ENCODE data around the gene LAMA3.

DNA sequence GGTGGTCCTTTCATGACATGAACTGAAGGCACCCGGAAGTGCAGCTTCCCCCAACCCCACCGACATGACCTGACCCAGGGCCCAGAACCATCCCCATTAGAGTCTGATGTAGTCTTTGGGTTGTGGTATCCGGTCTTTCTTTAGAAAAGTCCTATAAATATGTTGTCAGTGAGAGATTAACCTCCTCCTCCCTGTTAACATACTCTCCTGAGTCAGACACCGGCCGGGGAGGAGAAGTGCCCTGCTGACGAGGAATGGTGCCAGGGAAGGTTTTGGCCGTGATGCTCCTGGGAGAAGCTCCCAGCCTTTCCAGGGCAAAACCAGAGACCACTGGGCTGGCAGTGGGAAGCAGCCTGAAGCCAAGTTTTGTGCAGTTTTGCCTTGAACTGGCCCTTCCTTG is 109.0 kb downstream of the LAMA3 start:
- TF ChIP-seq, protein P1, sequence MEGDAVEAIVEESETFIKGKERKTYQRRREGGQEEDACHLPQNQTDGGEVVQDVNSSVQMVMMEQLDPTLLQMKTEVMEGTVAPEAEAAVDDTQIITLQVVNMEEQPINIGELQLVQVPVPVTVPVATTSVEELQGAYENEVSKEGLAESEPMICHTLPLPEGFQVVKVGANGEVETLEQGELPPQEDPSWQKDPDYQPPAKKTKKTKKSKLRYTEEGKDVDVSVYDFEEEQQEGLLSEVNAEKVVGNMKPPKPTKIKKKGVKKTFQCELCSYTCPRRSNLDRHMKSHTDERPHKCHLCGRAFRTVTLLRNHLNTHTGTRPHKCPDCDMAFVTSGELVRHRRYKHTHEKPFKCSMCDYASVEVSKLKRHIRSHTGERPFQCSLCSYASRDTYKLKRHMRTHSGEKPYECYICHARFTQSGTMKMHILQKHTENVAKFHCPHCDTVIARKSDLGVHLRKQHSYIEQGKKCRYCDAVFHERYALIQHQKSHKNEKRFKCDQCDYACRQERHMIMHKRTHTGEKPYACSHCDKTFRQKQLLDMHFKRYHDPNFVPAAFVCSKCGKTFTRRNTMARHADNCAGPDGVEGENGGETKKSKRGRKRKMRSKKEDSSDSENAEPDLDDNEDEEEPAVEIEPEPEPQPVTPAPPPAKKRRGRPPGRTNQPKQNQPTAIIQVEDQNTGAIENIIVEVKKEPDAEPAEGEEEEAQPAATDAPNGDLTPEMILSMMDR (IDR thresholded peaks at IDR 0.05 in 2 of 3, conservative IDR thresholded peaks at IDR 0.05 in 1 of 3; ENCODE audit: borderline replicate concordance in 1 of 3, insufficient read depth in 1 of 3, low read depth in 2 of 3, low read length in 2 of 3): no peak
- TF ChIP-seq SP1 (IDR thresholded peaks at IDR 0.05; ENCODE audit: low read depth) (no peak), EZH2phosphoT487 (IDR thresholded peaks at IDR 0.05; ENCODE audit: borderline replicate concordance) (no peak), POLR2A (IDR thresholded peaks at IDR 0.05; ENCODE audit: borderline replicate concordance, extremely low read depth, insufficient read depth, insufficient read length) (no peak), ZFX (IDR thresholded peaks at IDR 0.05) (no peak), EZH2 (IDR thresholded peaks at IDR 0.05) (no peak)
- TF ChIP-seq, protein P2, sequence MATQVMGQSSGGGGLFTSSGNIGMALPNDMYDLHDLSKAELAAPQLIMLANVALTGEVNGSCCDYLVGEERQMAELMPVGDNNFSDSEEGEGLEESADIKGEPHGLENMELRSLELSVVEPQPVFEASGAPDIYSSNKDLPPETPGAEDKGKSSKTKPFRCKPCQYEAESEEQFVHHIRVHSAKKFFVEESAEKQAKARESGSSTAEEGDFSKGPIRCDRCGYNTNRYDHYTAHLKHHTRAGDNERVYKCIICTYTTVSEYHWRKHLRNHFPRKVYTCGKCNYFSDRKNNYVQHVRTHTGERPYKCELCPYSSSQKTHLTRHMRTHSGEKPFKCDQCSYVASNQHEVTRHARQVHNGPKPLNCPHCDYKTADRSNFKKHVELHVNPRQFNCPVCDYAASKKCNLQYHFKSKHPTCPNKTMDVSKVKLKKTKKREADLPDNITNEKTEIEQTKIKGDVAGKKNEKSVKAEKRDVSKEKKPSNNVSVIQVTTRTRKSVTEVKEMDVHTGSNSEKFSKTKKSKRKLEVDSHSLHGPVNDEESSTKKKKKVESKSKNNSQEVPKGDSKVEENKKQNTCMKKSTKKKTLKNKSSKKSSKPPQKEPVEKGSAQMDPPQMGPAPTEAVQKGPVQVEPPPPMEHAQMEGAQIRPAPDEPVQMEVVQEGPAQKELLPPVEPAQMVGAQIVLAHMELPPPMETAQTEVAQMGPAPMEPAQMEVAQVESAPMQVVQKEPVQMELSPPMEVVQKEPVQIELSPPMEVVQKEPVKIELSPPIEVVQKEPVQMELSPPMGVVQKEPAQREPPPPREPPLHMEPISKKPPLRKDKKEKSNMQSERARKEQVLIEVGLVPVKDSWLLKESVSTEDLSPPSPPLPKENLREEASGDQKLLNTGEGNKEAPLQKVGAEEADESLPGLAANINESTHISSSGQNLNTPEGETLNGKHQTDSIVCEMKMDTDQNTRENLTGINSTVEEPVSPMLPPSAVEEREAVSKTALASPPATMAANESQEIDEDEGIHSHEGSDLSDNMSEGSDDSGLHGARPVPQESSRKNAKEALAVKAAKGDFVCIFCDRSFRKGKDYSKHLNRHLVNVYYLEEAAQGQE (IDR thresholded peaks at IDR 0.05; ENCODE audit: low read depth): no peak

All from HCT116 (cell line).